ENCODE results near the gene FBRS.
A peak's percentile ranks its signal among the peaks of the same experiment; 100 is the strongest.
"Not testable (repeated sequence)": the region's sequence is repeated elsewhere in the genome, so short reads cannot be mapped to it uniquely, and the experiment has no call there.

FBRS gene

GRCh38 chr16:30698139-30698815 lies 40.0 kb downstream of the FBRS start:
- peak; percentile 95 to 98 for DNase-seq (ENCODE audit: low read depth in 2 of 2)

GRCh38 chr16:30698816-30699614 lies 40.8 kb downstream of the FBRS start, which contains the start of gene SRCAP:
TSS of gene SRCAP (plus strand) at chr16:30699171. CDS start at chr16:30700825, 1,654 bp downstream.
- peak; percentile 63 to 75 for DNase-seq (ENCODE audit: low read depth in 2 of 2)

- no peak for DNase-seq (ENCODE audit: low read depth in 2 of 2)
Observed at GRCh38 chr16:30699615-30700099, 41.4 kb downstream of the FBRS start.

- no peak for DNase-seq (ENCODE audit: low read depth in 2 of 2)
Observed at GRCh38 chr16:30700491-30700890, 42.3 kb downstream of the FBRS start.

- no peak for DNase-seq (ENCODE audit: low read depth in 2 of 2)
Observed at GRCh38 chr16:30700971-30701370, 42.7 kb downstream of the FBRS start.

GRCh38 chr16:30703071-30703470 lies 44.8 kb downstream of the FBRS start:
- DNase-seq (ENCODE audit: low read depth in 2 of 2) = not testable (repeated sequence)

- DNase-seq (ENCODE audit: low read depth in 2 of 2) = no peak
Observed at GRCh38 chr16:30703971-30704370, 45.7 kb downstream of the FBRS start.

- DNase-seq (ENCODE audit: low read depth in 2 of 2) = no peak
Observed at GRCh38 chr16:30706046-30706445, 47.8 kb downstream of the FBRS start.

GRCh38 chr16:30710971-30711370 lies 52.7 kb downstream of the FBRS start:
- no peak for DNase-seq (ENCODE audit: low read depth in 2 of 2)

GRCh38 chr16:30711712-30712111 lies 53.5 kb downstream of the FBRS start:
- DNase-seq (ENCODE audit: low read depth in 2 of 2) = no peak

GRCh38 chr16:30715750-30716445 lies 57.7 kb downstream of the FBRS start:
- DNase-seq (ENCODE audit: low read depth in 2 of 2) = peak in 1 of 2 donors; percentile 9

- no peak for DNase-seq (ENCODE audit: low read depth in 2 of 2)
Observed at GRCh38 chr16:30720086-30720485, 61.9 kb downstream of the FBRS start.
